Panc1 (cell line): ENCODE data around the gene FAM50A.

Source experiments
- CTCF ChIP-seq: fragments of 450-650 bp; IDR thresholded peaks from 2 replicates; pipeline ENCODE4 v1.5.1; 2017; ENCODE audit warnings: mild to moderate bottlenecking
- SIN3A ChIP-seq: IDR thresholded peaks from 2 replicates; pipeline ENCODE4 v1.6.1; 2012; ENCODE audit warnings: low read depth, mild to moderate bottlenecking, low read length, moderate library complexity, borderline replicate concordance; ENCODE audit not compliant: insufficient read depth

GRCh38 chrX:154488336-154489075, 44.6 kb downstream of the FAM50A start:
- TF ChIP-seq CTCF (no peak), SIN3A (no peak)
